A673 (cell line): ENCODE results near the gene CCDC92. TPM values are rescaled to one million over a fixed set of nuclear protein-coding genes. Genes with fewer than 3 reads are reported as not detected.

Source experiments
- BruUV-seq: library from RNA; stranded (reverse); fragments of 400-500 nt; replicated peaks from 2 replicates; lab custom pipeline; 2021; lab: Mats Ljungman, UMichigan
- CTCF ChIA-PET: fragments of 300-600 bp; sonication (Branson Sonifier 250); formaldehyde crosslinking; loops from one replicate; lab custom pipeline; 2022; ENCODE audit warnings: antibody characterized with exemption; lab: Charles Lee
- POLR2A ChIA-PET: fragments of 300-600 bp; sonication (Branson Sonifier 250); formaldehyde crosslinking; loops from one replicate; lab custom pipeline; 2022; ENCODE audit warnings: antibody characterized with exemption; ENCODE audit not compliant: low non-redundant PET; lab: Charles Lee
- DNase-seq: peaks from one replicate; pipeline ENCODE4 v3.0.0-alpha.2; 2015; ENCODE audit warnings: low spot score
- H3K27ac ChIP-seq: fragments of 200-600 bp; sonication (generic); 2 replicates; pipeline ENCODE4 v1.5.1; 2016; ENCODE audit warnings: mixed run types, low read depth, mild to moderate bottlenecking, mixed read lengths, antibody characterized with exemption, low read length; ENCODE audit not compliant: poor library complexity, severe bottlenecking
- H3K27me3 ChIP-seq: fragments of 200-600 bp; sonication (generic); replicated peaks from 2 replicates; pipeline ENCODE4 v1.6.1; 2017; ENCODE audit warnings: mixed run types, low read depth, mild to moderate bottlenecking, mixed read lengths, antibody characterized with exemption, low read length; ENCODE audit not compliant: insufficient read depth, poor library complexity
- H3K36me3 ChIP-seq: fragments of 200-600 bp; sonication (generic); 2 replicates; pipeline ENCODE4 v1.6.1; 2016; ENCODE audit warnings: mixed run types, mild to moderate bottlenecking, mixed read lengths, antibody characterized with exemption, low read length; ENCODE audit not compliant: insufficient read depth, poor library complexity, severe bottlenecking
- H3K4me1 ChIP-seq: fragments of 200-600 bp; sonication (generic); 2 replicates; pipeline ENCODE4 v1.6.1; 2017; ENCODE audit warnings: mixed run types, mild to moderate bottlenecking, mixed read lengths, antibody characterized with exemption, low read length; ENCODE audit not compliant: insufficient read depth, poor library complexity, severe bottlenecking
- H3K4me3 ChIP-seq: fragments of 200-600 bp; sonication (generic); 2 replicates; pipeline ENCODE4 v1.5.1; 2016; ENCODE audit warnings: low read depth, mixed run types, mild to moderate bottlenecking, mixed read lengths, low read length; ENCODE audit not compliant: poor library complexity, severe bottlenecking
- H3K9me3 ChIP-seq: fragments of 200-600 bp; sonication (generic); 2 replicates; pipeline ENCODE4 v1.6.1; 2016; ENCODE audit warnings: mixed run types, low read depth, mild to moderate bottlenecking, mixed read lengths, antibody characterized with exemption, low read length; ENCODE audit not compliant: poor library complexity, severe bottlenecking
- CTCF ChIP-seq: fragments of 300-800, 200-600 bp; sonication (generic); conservative IDR thresholded peaks from 2 replicates; pipeline ENCODE4 v1.5.1; 2017; ENCODE audit warnings: low read depth, mild to moderate bottlenecking, antibody characterized with exemption, low read length, moderate library complexity, mixed read lengths
- EZH2 ChIP-seq: fragments of 200-600 bp; sonication (generic); IDR thresholded peaks from 2 replicates; pipeline ENCODE4 v1.6.1; 2017; ENCODE audit warnings: borderline replicate concordance, low read depth, mild to moderate bottlenecking, mixed read lengths, antibody characterized with exemption, low read length; ENCODE audit not compliant: poor library complexity, severe bottlenecking
- intact Hi-C: fragments of 100-400 bp; cut with micrococcal nuclease; formaldehyde crosslinking; loops from one replicate; pipeline ENCODE4 v1.10.0; 2022; ENCODE audit not compliant: unreplicated experiment
- total RNA-seq: library from RNA; stranded (reverse); gene quantifications from 2 replicates; pipeline ENCODE4 v1.2.3, GENCODE V29; 2021

CCDC92 gene
- total RNA-seq, 1 experiment from 2014 or later, result 28.7 TPM

GRCh38 chr12:123886258-123886657, 86.4 kb downstream of the CCDC92 start:
- Histone ChIP-seq H3K36me3 (no peaks in the 10 kb centered on the region), H3K27ac (no peak overlapping the region), H3K27me3 (no peaks in the 10 kb centered on the region), H3K4me3 (no peak overlapping the region), H3K9me3 (no peaks in the 10 kb centered on the region), H3K4me1 (no peaks in the 10 kb centered on the region)
- TF ChIP-seq EZH2 (no peak), CTCF (no peak)
- no peak for DNase-seq
- CTCF ChIA-PET, result no interaction called here
- intact Hi-C loops, result no loop called here
- POLR2A ChIA-PET, result no interaction called here
- BruUV-seq, result no TSS peak

Other genes starting within 250 kb of the CCDC92 start
- gene DNAH10, start 210.5 kb downstream of the CCDC92 start, total RNA-seq, result 1.1 TPM in 2 replicates
- gene ZNF664, start 384 bp upstream of the CCDC92 start, total RNA-seq, result 135 and 144 TPM in 2 replicates